Measurements from ENCODE around the gene TMEM52B.
A peak's percentile ranks its signal among the peaks of the same experiment; 100 is the strongest.

Gene TMEM52B

DNA sequence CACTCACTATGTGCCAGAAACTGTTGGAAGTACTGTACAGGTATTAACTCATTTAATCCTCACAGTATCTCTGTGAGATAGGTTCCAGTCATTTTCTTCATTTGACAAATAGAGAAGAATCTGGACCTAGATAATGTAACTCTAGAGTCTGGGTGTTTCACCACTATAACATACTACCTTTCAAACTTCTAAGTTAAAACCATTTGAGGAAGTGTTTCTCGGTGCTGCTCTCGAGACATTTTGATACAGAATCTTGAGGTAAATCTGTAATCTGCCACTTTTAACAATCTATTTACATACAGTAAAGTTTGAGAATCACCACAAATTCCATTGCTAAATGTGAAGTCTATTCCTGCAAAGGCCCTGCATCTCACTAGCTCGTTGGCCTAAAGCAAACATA, 15.7 kb upstream of the TMEM52B start:
- Histone ChIP-seq H3K4me3 (ENCODE audit: insufficient read depth in 1 of 2, low read depth in 1 of 2, low read length in 2 of 2) (no peak overlapping the region), H3K79me1 (replicated peaks; ENCODE audit: low read length, poor library complexity, severe bottlenecking) (no peaks in the 10 kb centered on the region), H2AFZ (ENCODE audit: low read depth, low read length) (no peak overlapping the region), H3K23ac (ENCODE audit: low read length in 2 of 2) (no peak overlapping the region), H3K36me3 (ENCODE audit: control insufficient read depth in 1 of 2, insufficient read depth in 2 of 2, low read depth in 1 of 2, low read length in 2 of 2) (no peaks in the 10 kb centered on the region), H3K27ac (ENCODE audit: low read length, poor library complexity, severe bottlenecking) (no peak overlapping the region), H3K14ac (ENCODE audit: low read length in 2 of 2) (no peak overlapping the region), H3K4me1 (ENCODE audit: control insufficient read depth, insufficient read depth, low read depth, low read length) (no peaks in the 10 kb centered on the region), H3K9ac (ENCODE audit: low read length) (no peak overlapping the region), H4K8ac (ENCODE audit: low read length) (no peak overlapping the region), H3K27me3 (ENCODE audit: control insufficient read depth in 1 of 2, insufficient read depth in 1 of 2, low read length in 2 of 2) (peaks cover 0 to 4% of the 10 kb centered on the region in 2 experiments), H3K18ac (ENCODE audit: low read depth in 1 of 2, low read length in 2 of 2) (no peak overlapping the region), H2AK5ac (ENCODE audit: low read length, severe bottlenecking) (no peak overlapping the region), H3K4me2 (ENCODE audit: low read length, poor library complexity, severe bottlenecking) (no peak overlapping the region), H2BK12ac (ENCODE audit: low read length in 2 of 2) (no peak overlapping the region), H4K91ac (ENCODE audit: low read length) (no peak overlapping the region), H2BK120ac (ENCODE audit: low read depth, low read length) (no peak overlapping the region), H3K4ac (ENCODE audit: low read depth in 1 of 2, low read length in 2 of 2) (no peak overlapping the region), H2BK15ac (ENCODE audit: low read depth, poor library complexity, severe bottlenecking) (no peak overlapping the region), H2BK5ac (ENCODE audit: low read depth, low read length, poor library complexity, severe bottlenecking) (no peak overlapping the region), H3K9me3 (ENCODE audit: control insufficient read depth, low read length) (no peaks in the 10 kb centered on the region)
- 91% methylated on average over 3 of the region's 3 CpGs for WGBS
- DNase-seq, result no peak

DNA sequence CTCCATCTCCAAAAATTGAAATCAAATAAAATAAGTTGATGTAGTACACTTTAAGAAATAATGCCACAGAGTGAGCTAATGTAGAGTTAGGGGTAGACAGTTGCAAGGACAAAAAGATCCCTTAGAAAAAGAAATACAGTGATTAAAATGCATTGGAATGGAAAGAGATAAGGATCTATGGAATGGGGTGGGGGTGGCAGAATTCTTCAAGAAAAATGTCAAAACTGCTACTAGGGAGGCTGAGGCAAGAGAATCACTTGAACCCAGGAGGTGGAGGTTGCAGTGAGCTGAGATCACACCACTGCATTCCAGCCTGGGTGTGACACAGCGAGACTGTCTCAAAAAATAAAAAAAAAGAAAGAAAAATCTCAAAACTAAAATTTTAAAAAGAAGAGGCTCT, 13.4 kb upstream of the TMEM52B start:
- no peaks in the 10 kb centered on the region for H3K79me1 ChIP-seq (replicated peaks; ENCODE audit: low read length, poor library complexity, severe bottlenecking)
- no peak overlapping the region for H3K9ac ChIP-seq (ENCODE audit: low read length)
- H3K4ac ChIP-seq (ENCODE audit: low read depth in 1 of 2, low read length in 2 of 2), result no peak overlapping the region
- no peak overlapping the region for H3K14ac ChIP-seq (ENCODE audit: low read length in 2 of 2)
- H3K27me3 ChIP-seq (ENCODE audit: control insufficient read depth in 1 of 2, insufficient read depth in 1 of 2, low read length in 2 of 2), result no peaks in the 10 kb centered on the region
- H3K9me3 ChIP-seq (ENCODE audit: control insufficient read depth, low read length), result no peaks in the 10 kb centered on the region
- no peak overlapping the region for H3K23ac ChIP-seq (ENCODE audit: low read length in 2 of 2)
- no peak overlapping the region for H3K18ac ChIP-seq (ENCODE audit: low read depth in 1 of 2, low read length in 2 of 2)
- H2AFZ ChIP-seq (ENCODE audit: low read depth, low read length), result no peak overlapping the region
- no peak overlapping the region for H3K4me2 ChIP-seq (ENCODE audit: low read length, poor library complexity, severe bottlenecking)
- no peak overlapping the region for H2BK120ac ChIP-seq (ENCODE audit: low read depth, low read length)
- WGBS, result no CpG with 5 or more reads among the region's 1 CpG
- H3K4me3 ChIP-seq (ENCODE audit: insufficient read depth in 1 of 2, low read depth in 1 of 2, low read length in 2 of 2), result no peak overlapping the region
- no peak overlapping the region for H2BK5ac ChIP-seq (ENCODE audit: low read depth, low read length, poor library complexity, severe bottlenecking)
- H2BK12ac ChIP-seq (ENCODE audit: low read length in 2 of 2), result no peak overlapping the region
- DNase-seq, result no peak
- H3K4me1 ChIP-seq (ENCODE audit: control insufficient read depth, insufficient read depth, low read depth, low read length), result peaks cover 3% of the 10 kb centered on the region
- H2AK5ac ChIP-seq (ENCODE audit: low read length, severe bottlenecking), result no peak overlapping the region
- no peaks in the 10 kb centered on the region for H3K36me3 ChIP-seq (ENCODE audit: control insufficient read depth in 1 of 2, insufficient read depth in 2 of 2, low read depth in 1 of 2, low read length in 2 of 2)
- H4K91ac ChIP-seq (ENCODE audit: low read length), result no peak overlapping the region
- no peak overlapping the region for H3K27ac ChIP-seq (ENCODE audit: low read length, poor library complexity, severe bottlenecking)
- no peak overlapping the region for H4K8ac ChIP-seq (ENCODE audit: low read length)
- H2BK15ac ChIP-seq (ENCODE audit: low read depth, poor library complexity, severe bottlenecking), result no peak overlapping the region

DNA sequence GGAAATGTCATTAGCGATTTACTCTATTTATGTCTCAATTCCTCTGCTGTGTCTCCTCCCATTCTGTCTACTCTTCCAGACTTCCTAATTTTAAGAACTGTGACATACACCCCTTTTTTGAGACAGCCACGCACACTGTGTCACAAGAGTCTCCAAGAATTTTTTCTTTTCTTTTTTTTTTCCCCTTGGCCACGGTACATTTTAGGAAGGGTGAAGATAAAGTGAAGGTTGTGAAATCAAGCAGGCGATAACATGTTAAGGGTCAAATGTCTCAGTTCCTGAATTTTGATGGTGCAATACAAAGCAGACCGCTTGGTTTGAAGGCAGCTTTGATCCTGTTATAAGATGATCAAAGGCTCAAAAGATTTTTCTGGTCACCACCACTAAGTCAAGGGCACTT, 11.2 kb upstream of the TMEM52B start:
- DNase-seq, result peak; percentile 58
- Histone ChIP-seq H3K9me3 (ENCODE audit: control insufficient read depth, low read length) (no peaks in the 10 kb centered on the region), H3K9ac (ENCODE audit: low read length) (no peak overlapping the region), H2BK12ac (ENCODE audit: low read length in 2 of 2) (no peak overlapping the region), H3K36me3 (ENCODE audit: control insufficient read depth in 1 of 2, insufficient read depth in 2 of 2, low read depth in 1 of 2, low read length in 2 of 2) (no peaks in the 10 kb centered on the region), H2AFZ (ENCODE audit: low read depth, low read length) (no peak overlapping the region), H2AK5ac (ENCODE audit: low read length, severe bottlenecking) (no peak overlapping the region), H3K27ac (ENCODE audit: low read length, poor library complexity, severe bottlenecking) (no peak overlapping the region), H4K8ac (ENCODE audit: low read length) (no peak overlapping the region), H3K4ac (ENCODE audit: low read depth in 1 of 2, low read length in 2 of 2) (peak overlapping the region in 1 of 2 experiments; percentile 26), H3K4me3 (ENCODE audit: insufficient read depth in 1 of 2, low read depth in 1 of 2, low read length in 2 of 2) (no peak overlapping the region), H3K14ac (ENCODE audit: low read length in 2 of 2) (no peak overlapping the region), H2BK15ac (ENCODE audit: low read depth, poor library complexity, severe bottlenecking) (no peak overlapping the region), H3K27me3 (ENCODE audit: control insufficient read depth in 1 of 2, insufficient read depth in 1 of 2, low read length in 2 of 2) (no peaks in the 10 kb centered on the region), H4K91ac (ENCODE audit: low read length) (no peak overlapping the region), H3K23ac (ENCODE audit: low read length in 2 of 2) (no peak overlapping the region), H2BK5ac (ENCODE audit: low read depth, low read length, poor library complexity, severe bottlenecking) (no peak overlapping the region), H3K18ac (ENCODE audit: low read depth in 1 of 2, low read length in 2 of 2) (no peak overlapping the region), H3K4me1 (ENCODE audit: control insufficient read depth, insufficient read depth, low read depth, low read length) (peaks cover 5% of the 10 kb centered on the region), H2BK120ac (ENCODE audit: low read depth, low read length) (no peak overlapping the region), H3K79me1 (replicated peaks; ENCODE audit: low read length, poor library complexity, severe bottlenecking) (no peaks in the 10 kb centered on the region), H3K4me2 (ENCODE audit: low read length, poor library complexity, severe bottlenecking) (no peak overlapping the region)
- 28% methylated on average over 3 of the region's 5 CpGs for WGBS

DNA sequence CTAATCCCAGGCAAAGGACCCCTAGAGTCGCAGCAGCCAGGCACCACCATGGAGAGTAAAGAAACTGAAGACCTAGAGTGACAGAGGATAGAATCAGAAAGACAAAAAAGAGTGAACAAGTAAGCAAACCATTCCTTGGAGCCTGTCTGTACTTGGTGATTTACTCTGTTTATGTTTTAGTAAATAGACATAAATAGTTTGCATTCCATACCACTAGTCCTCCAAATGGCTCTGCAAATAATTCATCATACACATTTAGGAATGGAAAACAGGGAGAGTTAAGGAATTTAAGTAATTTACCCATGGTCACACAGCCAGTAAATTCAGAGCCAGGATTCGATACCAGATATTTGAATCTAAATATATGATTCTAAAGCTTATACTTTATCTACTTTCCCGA, 9.7 kb upstream of the TMEM52B start:
- Histone ChIP-seq H2BK5ac (ENCODE audit: low read depth, low read length, poor library complexity, severe bottlenecking) (no peak overlapping the region), H3K23ac (ENCODE audit: low read length in 2 of 2) (no peak overlapping the region), H2BK120ac (ENCODE audit: low read depth, low read length) (no peak overlapping the region), H2BK15ac (ENCODE audit: low read depth, poor library complexity, severe bottlenecking) (no peak overlapping the region), H3K14ac (ENCODE audit: low read length in 2 of 2) (no peak overlapping the region), H3K4me3 (ENCODE audit: insufficient read depth in 1 of 2, low read depth in 1 of 2, low read length in 2 of 2) (no peak overlapping the region), H3K79me1 (replicated peaks; ENCODE audit: low read length, poor library complexity, severe bottlenecking) (no peaks in the 10 kb centered on the region), H3K9ac (ENCODE audit: low read length) (no peak overlapping the region), H3K27me3 (ENCODE audit: control insufficient read depth in 1 of 2, insufficient read depth in 1 of 2, low read length in 2 of 2) (no peaks in the 10 kb centered on the region), H3K4me1 (ENCODE audit: control insufficient read depth, insufficient read depth, low read depth, low read length) (peaks cover 5% of the 10 kb centered on the region), H2AK5ac (ENCODE audit: low read length, severe bottlenecking) (no peak overlapping the region), H3K27ac (ENCODE audit: low read length, poor library complexity, severe bottlenecking) (peak overlapping the region; percentile 62), H2BK12ac (ENCODE audit: low read length in 2 of 2) (no peak overlapping the region), H3K4ac (ENCODE audit: low read depth in 1 of 2, low read length in 2 of 2) (peak overlapping the region in 1 of 2 experiments; percentile 73), H2AFZ (ENCODE audit: low read depth, low read length) (no peak overlapping the region), H3K18ac (ENCODE audit: low read depth in 1 of 2, low read length in 2 of 2) (peak overlapping the region in 1 of 2 experiments; percentile 73), H3K9me3 (ENCODE audit: control insufficient read depth, low read length) (no peaks in the 10 kb centered on the region), H3K4me2 (ENCODE audit: low read length, poor library complexity, severe bottlenecking) (peak overlapping the region; percentile 17), H4K8ac (ENCODE audit: low read length) (no peak overlapping the region), H4K91ac (ENCODE audit: low read length) (no peak overlapping the region), H3K36me3 (ENCODE audit: control insufficient read depth in 1 of 2, insufficient read depth in 2 of 2, low read depth in 1 of 2, low read length in 2 of 2) (no peaks in the 10 kb centered on the region)
- DNase-seq, result peak; percentile 56
- WGBS, result 16% methylated on average over 3 of the region's 3 CpGs
